Astrocyte of the spinal cord (primary cell): Measurements from ENCODE around the gene STYX.

Experiments
- DNase-seq: peaks from one replicate; pipeline ENCODE4 v3.0.0; 2011; ENCODE audit warnings: low read depth, low spot score
- H3K4me3 ChIP-seq: 2 replicates; pipeline ENCODE4 v1.5.1; 2011; ENCODE audit warnings: low read depth, mild to moderate bottlenecking, low read length, moderate library complexity
- CTCF ChIP-seq: IDR thresholded peaks from 2 replicates; pipeline ENCODE4 v1.5.1; 2012; ENCODE audit warnings: low read depth, mild to moderate bottlenecking, low read length, inconsistent platforms
- in situ Hi-C: cut with HindIII; loops from 2 replicates; pipeline ENCODE4 v1.10.0; 2017; ENCODE audit warnings: low sequenced_read_pairs

STYX gene

DNA sequence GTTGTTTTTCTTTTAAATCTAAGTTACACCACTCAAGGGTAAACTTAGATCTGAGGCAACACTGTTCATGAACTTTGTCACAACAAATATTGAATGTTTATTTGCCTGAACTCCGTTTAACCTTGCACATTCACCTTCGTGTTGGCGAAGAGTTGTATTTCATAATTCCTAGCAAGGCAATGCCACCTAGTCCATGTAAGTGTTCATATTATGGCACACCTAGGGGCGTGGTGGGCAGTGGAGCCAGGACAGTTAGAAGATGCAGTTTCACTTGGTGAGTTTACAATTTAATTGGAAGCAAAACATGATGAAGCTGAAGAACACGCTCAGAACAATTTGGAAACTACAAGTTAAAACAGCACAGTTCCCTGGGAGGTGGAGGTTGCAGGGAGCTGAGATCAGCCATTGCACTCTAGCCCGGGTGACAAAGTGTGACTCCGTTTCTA, 91.9 kb downstream of the STYX start:
- no peak for TF ChIP-seq CTCF
- in situ Hi-C loops, result no loop called here
- DNase-seq, result no peak
- no peak overlapping the region for H3K4me3 ChIP-seq

DNA sequence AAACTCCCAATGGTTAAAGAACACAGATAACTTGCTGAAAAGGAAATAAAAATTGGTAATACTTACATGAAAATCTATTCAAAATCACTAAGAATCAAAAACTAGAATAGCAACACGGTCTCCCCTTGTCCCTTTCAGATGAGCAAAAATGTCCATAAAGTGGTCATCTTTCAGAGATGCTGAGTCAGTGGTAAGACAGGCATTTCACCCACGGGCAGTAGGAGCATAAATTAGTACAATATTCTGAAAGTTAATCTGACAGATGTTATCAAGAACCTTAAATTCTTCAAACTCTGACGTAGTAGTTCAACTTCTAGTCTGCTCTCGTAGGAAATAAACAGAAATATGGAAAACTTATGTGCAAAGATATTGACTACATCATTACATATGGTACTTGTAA, 94.5 kb downstream of the STYX start:
- no peak for DNase-seq
- in situ Hi-C loops, result no loop called here
- TF ChIP-seq CTCF, result no peak
- H3K4me3 ChIP-seq, result no peak overlapping the region
